ENCODE results near the gene NUB1.

Gene NUB1

GRCh38 chr7:151379534-151380198, 38.1 kb downstream of the NUB1 start:
- no peak for DNase-seq

GRCh38 chr7:151380199-151381097, 38.8 kb downstream of the NUB1 start:
- no peak for DNase-seq

- DNase-seq = no peak
Observed at GRCh38 chr7:151381098-151381347, 39.4 kb downstream of the NUB1 start.

- DNase-seq = peak; percentile 41 to 49
Observed at GRCh38 chr7:151381348-151382078, 39.9 kb downstream of the NUB1 start.

GRCh38 chr7:151382079-151382885, 40.7 kb downstream of the NUB1 start:
- DNase-seq = peak in 1 of 2 donors; percentile 13

- DNase-seq = no peak
Observed at GRCh38 chr7:151383638-151384351, 42.2 kb downstream of the NUB1 start.

- DNase-seq = no peak
Observed at GRCh38 chr7:151384352-151384697, 42.7 kb downstream of the NUB1 start.

- no peak for DNase-seq
Observed at GRCh38 chr7:151384776-151385625, 43.4 kb downstream of the NUB1 start.

- DNase-seq = no peak
Observed at GRCh38 chr7:151385626-151386300, 44.2 kb downstream of the NUB1 start.

- DNase-seq = no peak
Observed at GRCh38 chr7:151386301-151387160, 44.9 kb downstream of the NUB1 start.

- DNase-seq = no peak
Observed at GRCh38 chr7:151387161-151388006, 45.8 kb downstream of the NUB1 start.

- no peak for DNase-seq
Observed at GRCh38 chr7:151388007-151388297, 46.3 kb downstream of the NUB1 start.

GRCh38 chr7:151388430-151388829, 46.8 kb downstream of the NUB1 start:
- no peak for DNase-seq

- no peak for DNase-seq
Observed at GRCh38 chr7:151389096-151389767, 47.6 kb downstream of the NUB1 start.

GRCh38 chr7:151389768-151390597, 48.4 kb downstream of the NUB1 start:
- no peak for DNase-seq

GRCh38 chr7:151390598-151391357, 49.2 kb downstream of the NUB1 start:
- DNase-seq = no peak

- no peak for DNase-seq
Observed at GRCh38 chr7:151391358-151391730, 49.7 kb downstream of the NUB1 start.
